NCI-H1436 treated with DMSO at 0.1 percent for 48 hours (cell line): ENCODE results near the gene ASCC1.
"Not testable (repeated sequence)": the region's sequence is repeated elsewhere in the genome, so short reads cannot be mapped to it uniquely, and the experiment has no call there.

Experiments
- DNase-seq: peaks from one replicate; lab custom pipeline; 2025; lab: John Stamatoyannopoulos, UW

Gene ASCC1

DNA sequence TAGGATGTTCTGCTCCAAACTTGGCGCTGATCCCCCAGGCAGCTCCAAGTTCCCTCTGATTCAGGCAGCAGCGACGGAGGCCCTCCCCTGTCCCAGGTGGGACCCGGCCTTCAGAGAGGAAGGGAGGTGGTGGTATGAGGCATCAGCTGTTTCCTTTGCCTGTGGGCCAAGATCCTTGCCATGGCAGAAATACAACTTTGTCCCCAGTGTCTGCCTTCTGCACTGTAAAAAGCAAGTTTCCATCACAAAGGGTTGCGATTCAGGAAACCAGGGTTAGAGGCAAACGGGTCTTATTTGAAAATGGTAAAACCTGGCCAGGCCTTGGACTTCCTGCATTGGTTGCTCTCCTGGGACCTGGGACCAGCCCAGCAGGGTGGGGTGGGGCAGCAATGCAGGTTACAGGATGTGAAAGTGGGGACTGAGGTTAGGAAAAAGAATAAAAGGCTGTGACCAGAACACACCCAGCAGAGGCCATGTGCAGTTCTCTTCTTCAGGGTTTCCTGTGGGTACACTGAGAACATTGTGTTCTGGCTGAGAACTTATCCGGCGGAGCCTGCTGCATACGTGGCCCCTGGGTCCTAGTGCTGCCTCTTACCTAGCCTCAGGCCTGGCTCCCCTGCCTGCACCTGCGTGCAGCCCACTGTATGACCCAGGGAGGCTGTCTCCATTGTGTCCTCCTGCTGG, 32.5 kb upstream of the ASCC1 start:
- DNase-seq = no peak

DNA sequence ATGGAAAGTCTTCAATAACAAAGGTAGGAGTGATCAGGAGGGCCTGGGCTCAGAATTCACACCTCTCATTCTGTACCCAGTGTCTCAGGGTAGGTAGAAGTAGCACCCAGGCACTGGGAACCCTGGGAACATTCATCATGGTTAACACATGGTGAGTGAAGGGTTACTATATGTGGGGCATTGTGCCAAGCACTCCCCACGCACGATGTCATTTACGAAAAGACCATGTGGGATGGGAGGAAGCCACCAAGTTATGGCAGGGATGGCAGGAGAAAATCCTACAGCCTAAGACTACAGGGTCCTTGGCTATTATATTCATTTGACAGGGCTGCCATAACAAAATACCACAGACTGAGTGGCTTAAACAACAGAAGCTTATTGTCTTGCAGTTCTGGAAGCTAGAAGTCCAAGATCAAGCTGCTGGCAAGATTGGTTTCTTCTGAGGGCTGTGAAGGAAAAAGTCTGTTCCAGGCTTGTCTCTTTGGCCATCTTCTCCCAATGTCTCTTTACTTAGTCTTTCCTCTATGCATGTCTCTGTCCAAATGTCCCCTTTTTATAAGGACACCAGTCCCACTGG, 30.0 kb upstream of the ASCC1 start:
- DNase-seq = no peak

DNA sequence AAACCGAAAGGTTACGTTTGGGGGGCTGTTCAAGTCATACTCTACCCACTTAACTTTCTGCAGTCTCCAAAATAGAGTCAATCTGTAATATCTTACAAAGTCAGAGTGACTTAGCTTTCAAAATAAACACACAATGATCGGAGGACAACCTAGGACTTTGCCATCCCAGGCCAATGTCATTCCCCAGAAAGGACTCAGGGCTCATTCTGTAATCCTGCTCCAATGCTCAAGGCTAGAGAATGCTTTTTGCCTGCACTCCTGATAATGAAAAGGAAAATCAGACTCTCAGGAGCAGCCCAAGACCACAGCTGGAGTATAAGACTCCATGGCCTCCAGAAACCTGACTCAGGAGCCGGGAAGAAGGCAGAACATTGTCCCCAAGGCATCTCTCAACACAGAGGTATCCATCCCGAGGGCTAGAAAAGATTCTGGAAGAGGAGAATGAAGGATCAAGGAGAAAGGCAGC, 28.5 kb upstream of the ASCC1 start:
- DNase-seq = no peak

DNA sequence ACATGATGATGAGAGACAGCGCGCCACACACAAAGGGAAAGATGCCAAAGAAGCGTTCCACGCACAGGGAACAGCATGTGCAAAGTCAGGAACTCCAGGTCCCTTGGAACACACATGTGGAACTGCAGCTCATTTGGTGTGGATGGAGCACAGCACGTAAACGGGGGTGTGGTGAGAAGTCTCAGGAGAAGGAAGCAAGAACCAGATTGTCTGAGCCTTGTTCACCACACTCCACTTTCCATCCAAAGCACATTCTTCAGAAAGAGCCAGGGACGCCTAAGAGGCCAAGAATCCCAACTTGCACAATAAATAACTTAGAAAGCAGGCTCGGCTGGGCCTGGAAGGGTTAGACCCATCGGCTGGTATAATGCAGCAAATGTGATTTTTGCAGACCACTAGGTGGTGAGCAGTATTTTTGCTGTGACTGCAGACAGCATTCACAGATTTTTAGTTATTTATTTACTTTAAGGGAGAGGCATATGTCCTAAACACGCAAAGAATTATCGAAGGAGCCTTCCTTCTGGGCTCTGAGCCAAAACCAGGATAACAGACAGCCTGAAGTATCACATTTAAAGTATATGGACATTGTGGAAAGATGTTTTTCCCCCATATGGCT, 27.9 kb upstream of the ASCC1 start:
- DNase-seq = no peak

DNA sequence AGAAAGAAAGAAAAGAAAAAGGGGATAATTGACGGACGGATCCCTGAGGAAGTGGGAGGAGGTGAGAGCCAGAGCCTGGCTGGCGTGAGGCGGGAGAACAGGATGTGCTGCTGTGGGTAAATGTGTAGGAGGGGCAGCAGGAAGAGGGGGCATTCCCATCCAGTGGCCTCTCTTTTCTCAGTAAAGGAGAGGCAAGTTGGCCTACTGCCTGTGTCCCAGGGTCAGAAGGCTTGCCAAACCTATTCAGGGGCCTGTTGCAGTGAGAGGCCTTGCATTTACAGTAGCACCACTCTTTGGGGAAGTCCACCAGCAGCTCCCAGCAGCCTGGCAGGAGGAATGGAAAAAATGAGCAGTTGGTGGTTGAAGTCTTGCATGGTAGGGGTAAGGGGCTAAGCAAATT, 26.6 kb upstream of the ASCC1 start:
- no peak for DNase-seq

DNA sequence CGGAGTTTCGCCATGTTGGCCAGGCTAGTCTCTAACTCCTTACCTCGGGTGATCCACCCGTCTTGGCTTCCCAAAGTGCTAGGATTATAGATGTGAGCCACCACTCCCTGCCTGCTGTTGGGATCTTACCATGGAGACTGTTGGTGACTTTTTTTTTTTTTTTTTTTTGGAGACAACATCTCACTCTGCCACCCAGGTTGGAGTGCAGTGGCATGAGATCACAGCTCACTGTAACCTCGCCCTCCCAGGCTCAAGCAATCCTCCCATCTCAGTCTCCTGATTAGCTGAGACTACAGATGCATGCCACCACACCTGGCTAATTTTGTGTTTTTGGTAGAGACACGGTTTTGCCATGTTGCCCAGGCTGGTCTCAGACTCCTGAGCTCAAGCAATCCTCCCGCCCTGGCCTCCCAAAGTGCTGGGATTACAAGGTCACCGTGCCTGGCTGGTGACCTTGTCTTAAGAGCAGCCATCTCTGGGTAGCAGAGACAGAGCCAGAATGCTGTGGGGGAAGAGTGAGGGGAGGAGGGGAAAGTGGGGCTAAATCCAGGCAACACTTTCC, 25.7 kb upstream of the ASCC1 start:
- no peak for DNase-seq

DNA sequence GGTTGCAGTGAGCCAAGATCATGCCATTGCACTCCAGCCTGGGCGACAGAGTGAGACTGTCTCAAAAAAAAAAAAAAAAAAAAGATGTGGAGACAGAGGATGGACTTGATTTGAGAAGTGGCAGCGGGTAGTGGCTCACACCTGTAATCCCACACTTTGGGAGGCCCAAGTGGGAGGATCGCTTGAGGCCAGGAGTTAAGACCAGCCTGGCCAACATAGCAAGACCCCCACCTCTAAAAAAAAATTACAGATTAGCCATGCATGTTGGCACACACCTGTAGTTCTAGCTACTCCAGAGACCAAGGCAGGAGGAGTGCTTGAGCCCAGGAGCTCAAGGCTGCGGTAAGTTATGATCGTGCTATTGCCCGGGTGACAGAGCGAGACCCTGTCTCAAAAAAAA, 24.3 kb upstream of the ASCC1 start:
- no peak for DNase-seq

DNA sequence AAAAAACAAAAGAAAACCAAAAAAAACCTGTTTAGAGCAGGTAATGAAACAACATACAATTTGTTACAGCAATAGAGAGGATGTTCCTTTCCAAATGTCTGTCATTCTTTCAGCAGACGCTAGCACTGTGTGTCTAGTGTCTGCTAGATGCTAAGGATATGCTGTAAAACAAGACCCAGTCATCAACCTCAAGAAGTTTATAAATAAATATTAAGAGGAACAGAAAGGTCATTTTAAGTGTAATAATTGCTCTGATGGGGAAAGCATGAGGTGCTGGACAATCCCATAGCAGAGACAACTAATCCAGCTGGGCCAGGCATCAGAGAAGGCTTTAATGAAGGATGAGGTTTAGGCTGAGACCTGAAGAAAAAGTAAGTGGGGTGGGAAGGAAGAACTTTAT, 23.3 kb upstream of the ASCC1 start:
- DNase-seq = no peak

DNA sequence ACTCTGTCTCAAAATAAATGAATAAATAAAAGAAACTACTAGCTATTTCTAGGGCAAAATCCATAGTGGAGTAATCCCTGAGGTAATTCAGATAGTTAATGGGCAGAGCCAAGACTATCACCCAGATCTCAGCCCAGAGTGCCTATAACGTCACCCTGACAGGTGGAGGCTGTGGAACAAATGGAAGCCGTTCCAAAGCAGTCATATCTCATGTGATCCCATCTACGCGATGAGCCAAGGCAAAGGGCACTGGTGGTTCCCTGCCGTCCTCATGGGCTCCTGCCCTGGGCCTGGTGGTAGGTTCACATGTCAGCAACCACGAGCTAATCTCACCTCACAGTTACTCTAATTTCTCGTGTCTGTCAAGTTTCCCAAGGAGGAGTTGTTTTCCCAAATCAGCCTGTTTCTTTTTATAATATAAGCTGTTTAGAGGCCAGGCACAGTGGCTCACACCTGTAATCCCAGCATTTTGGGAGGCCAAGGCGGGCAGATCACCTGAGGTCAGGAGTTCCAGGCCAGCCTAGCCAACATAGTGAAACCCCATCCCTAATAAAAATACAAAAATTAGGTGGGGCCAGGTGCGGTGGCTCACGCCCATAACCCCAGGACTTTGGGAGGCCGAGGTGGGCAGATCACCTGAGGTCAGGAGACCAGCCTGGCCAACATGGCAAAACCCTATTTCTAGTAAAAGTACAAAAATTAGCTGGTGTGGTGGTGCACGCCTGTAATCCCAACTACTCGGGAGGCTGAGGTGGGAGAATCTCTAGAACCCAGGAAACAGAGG, 22.5 kb upstream of the ASCC1 start:
- DNase-seq = no peak

DNA sequence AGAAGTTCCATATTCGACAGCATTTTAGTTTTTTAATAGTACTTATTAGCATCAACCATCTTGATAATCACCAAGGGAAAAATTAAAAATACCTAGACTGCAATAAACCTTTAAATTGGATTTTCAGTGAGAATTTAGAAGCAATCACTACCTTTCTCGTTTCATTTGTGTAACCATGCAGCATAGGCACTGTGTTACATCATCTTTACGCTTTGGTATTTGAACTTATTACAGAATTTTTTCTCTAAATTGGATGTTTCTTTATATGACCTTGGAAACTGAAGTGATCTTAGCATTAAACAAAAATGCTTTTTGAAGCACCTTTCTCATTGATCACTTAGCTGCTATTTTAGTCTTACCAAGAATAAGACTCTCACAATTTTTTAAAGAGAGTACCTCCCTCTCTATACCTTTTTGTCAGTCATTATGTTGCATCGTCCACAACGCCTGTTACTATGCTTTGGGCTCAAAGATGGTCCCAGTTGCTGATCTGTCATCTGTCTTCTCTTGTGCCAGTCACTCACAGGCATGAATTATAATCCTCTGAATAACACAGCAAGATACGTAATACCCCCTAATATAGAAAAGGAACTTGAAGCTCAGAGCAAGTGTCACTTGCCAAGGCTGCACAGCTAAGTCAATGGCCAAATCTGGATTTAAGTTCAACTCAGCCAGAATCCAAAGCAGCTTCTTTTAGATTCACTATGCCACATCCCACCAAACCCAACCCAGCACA, 19.6 kb upstream of the ASCC1 start:
- DNase-seq = no peak

DNA sequence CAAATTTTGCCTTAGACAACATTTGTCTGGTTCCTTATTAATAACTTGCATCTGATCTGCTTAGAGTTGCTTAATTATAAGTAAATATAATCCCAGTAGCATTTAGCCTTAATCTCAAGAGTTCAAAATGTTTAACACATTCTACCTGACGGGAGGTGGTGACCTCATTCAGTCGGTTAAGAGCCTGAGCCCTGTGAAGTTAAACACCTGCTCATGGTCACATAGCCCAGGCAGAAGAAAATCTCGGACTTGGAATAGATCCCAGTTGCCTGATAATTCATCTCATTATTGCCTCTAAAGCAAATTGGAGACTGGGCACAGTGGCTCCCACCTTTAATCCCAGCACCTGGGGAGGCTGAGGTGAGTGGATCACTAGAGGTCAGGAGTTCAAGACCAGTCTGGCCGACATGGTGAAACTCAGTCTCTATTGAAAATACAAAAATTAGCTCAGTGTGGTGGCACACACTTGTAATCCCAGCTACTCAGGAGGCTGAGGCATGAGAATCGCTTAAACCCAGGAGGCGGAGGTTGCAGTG, 18.6 kb upstream of the ASCC1 start:
- DNase-seq = no peak

DNA sequence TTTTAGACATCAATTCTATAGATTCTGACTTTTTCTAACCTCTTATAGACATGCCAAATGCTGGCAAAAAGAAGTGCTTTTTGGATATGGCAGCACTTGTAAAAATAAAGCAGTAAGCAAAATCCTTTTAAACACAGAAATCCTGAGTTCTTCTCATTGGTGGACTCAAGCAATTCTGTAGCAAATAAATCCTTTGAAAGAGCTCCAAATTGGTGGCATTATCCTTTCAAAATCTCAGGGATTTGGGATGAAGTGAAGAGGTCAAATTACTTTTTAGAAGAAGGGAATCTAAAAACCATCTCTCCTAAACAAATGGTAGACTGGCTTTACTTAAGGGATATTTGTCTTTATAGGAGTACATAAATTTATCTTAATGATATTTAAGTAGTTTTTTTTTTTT, 17.5 kb upstream of the ASCC1 start:
- DNase-seq = no peak

DNA sequence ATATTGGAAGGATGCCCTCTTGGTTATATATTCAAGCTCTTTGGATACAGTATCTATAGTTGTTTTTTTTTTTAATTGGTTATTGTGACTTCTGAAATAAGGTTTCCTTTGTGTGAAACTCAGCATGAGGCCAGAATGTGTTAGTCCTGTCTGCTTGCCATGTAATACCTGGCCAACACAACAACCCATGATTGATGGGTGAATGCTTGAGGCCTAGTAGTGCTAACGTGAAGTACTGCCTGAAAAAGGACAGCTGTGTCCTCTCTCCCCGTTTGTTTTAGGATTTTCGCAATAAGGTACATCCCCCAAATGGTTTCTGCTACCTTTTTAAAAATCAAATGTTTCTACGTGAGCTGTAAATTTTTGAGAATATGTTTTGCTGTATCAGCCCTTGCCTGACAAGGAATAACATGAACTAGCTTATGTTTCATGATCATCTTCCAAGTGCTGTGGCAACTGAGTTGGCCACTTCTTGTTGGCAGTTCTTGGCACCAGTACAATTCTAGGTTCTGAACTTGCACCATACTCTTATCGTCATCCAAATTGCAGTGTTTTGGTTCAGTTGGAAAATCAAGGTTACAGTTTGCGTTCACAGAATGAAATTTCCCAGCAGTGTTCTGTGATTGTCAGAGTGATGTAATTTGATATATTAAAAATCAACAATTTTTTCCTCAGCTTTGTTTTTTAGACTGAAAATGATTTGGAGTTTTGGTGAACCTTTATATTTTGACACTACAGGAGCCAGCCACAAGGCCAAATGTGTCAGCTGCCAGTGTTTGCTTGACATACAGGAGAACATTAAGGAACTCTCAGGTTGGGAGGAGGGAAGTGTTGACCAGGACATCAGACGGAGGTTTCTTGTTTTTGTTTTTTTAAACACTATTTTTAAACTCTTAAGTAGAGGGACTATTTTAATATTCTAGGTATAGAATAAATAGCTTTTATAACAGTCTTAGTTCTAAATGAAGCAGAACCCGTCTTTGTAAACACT, 13.5 kb upstream of the ASCC1 start:
- no peak for DNase-seq

DNA sequence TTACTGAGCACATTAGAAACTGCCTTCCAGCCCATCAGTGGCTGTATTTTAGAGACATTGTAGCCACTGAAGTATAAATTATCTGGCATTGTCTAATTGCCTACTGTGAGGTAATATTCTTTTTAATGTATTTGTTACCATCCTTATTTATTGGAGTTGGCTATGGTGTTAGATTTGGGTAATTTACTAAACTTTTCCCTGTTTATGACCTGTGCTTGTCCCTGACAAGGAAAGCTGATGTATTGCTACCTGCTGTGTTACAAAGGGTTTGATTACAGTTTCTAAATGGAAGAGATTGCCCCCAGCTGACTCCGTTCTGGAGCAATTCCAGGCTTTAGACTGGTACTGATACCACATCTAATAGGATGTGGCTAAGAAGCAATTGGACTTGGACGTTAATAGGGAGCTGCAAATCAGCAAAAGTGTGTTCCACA, 12.3 kb upstream of the ASCC1 start:
- no peak for DNase-seq

DNA sequence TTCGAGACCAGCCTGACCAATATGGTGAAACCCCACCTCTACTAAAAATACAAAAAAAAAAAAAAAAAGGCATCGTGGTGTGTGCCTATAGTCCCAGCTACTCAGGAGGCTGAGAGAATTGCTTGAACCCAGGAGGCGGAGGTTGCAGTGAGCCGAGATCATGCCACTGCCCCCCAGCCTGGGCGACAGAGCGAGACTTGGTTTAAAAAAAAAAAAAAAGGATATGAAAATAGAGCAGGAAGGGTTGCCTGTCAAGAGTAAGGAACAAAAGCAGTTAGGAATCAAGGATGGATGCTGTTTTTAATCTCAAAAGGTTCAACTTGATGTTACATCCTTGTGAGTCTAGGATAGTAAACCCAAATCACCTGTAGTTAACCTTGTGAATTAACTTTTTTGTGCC, 11.8 kb upstream of the ASCC1 start:
- DNase-seq = no peak

DNA sequence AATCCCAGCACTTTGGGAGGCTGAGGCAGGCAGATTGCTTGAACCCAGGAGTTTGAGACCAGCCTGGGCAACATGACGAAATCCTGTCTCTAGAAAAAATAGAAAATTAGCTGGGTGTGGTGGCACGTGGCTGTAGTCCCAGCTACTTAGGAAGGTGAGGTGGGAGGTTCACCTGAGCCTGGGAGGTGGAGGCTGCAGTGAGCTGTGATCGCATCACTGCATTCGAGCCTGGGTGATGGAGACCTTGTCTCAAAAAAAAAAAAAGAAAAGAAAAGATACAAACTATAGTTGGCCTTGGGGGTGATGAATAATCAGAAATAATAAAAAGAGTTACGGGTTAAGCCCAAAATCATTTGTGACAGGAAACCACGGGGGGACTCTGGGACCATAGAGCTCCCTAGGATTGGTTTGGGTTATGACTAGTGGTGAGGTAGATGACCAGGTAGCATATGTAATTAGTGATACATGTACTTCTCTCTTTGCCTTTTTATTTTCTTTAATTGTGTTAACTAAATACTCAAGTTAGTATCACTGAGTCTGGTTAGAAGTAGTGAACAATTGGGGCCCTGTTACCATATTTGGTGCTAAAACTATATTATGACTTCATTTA, 10.4 kb upstream of the ASCC1 start:
- no peak for DNase-seq

DNA sequence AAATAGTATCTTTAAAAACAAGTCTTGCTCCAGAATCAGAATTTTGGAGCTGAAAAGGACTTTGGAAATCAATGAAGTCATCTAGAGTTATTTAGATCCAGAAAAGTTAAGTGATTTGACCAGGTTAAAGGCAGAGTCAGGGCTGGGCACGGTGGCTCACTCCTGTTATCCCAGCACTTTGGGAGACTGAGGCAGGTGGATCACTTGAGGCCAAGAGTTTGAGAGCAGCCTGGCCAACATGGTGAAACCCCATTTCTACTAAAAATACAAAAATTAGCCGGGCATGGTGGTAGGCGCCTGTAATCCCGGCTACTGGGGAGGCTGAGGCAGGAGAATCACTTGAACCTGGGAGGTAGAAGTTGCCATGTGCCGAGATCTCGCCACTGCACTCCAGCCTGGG, 8.1 kb upstream of the ASCC1 start:
- DNase-seq = not testable (repeated sequence)

DNA sequence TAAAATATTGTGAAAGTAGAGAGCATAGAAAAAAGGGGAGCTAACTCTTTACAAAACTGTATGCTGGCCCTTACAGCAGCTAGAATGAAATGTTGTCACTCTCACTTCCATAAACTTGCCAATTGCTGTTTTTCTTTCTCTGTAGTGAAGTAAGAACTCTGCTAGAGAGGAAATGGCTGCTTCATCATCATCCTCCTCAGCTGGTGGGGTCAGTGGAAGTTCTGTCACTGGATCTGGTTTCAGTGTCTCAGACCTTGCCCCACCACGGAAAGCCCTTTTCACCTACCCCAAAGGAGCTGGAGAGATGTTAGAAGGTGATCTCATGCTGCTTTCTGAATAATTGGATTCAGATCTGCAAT, 7.6 kb upstream of the ASCC1 start:
- no peak for DNase-seq

DNA sequence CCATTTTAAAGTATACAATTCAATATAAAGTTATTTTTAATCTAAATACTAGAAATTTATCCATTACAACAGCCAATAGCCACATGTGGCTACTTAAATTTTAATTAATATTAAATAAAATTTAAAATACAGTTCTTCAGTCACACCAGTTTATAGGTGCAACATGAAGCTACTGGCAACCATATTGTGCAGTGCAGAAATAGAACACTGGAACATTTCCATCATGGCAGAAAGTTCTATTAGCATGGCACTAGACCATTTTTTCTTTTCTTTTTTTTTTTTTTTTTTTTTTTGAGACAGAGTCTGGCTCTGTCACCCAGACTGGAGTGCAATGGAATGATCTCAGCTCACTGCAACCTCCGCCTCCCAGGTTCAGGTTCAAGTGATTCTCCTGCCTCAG, 5.2 kb upstream of the ASCC1 start:
- no peak for DNase-seq

DNA sequence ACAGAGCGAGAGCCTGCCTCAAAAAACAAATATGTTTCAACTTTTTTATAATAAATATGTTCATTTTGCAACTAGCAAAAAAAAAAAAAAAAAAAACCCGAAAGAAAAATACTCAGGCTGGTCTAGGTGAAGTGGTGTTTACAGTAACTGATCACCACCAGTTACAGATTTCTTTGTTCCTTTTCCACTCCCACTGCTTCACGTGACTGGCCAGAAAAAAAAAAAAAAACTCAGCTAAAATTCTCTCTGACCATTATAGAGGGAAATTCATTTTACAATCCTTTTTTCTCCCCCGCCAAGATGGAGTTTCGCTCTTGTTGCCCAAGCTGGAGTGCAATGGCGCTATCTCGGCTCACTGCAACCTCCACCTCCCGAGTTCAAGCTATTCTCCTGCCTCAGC, 4.6 kb upstream of the ASCC1 start:
- no peak for DNase-seq
